Activated CD4-positive, CD25-positive, alpha-beta regulatory T cell treated with anti-CD3 and anti-CD28 coated beads, Interleukin-2, amount 50 U/mL, for 16 hours (primary cell): ENCODE measurements around the gene TBCK.

Experiments
- DNase-seq: peaks from one replicate; pipeline ENCODE4 v3.0.0-alpha.2; 2020; ENCODE audit warnings: low read depth, low spot score

Gene TBCK

GRCh38 chr4:105994061-105994460, 321.9 kb downstream of the TBCK start:
- DNase-seq, result no peak

- no peak for DNase-seq
These were observed 323.2 kb downstream of the TBCK start for GRCh38 chr4:105992641-105993305.

GRCh38 chr4:105991726-105992125, 324.3 kb downstream of the TBCK start:
- DNase-seq, result no peak
